Astrocyte (in vitro differentiated cells and primary cell): ENCODE results near the gene TMEM14C. TPM values are rescaled to one million over a fixed set of nuclear protein-coding genes. Genes with fewer than 3 reads are reported as not detected.

ENCODE experiments used
- DNase-seq: peaks from one replicate; pipeline ENCODE4 v3.0.0-alpha.2; 2010; ENCODE audit warnings: low read depth
- FAIRE-seq: peaks from 2 replicates; lab custom pipeline; 2011; peaks lifted over from hg19 to GRCh38; lab: Jason Lieb, UNC
- H2AFZ ChIP-seq: 2 replicates; pipeline ENCODE4 v1.6.0; 2012; ENCODE audit warnings: low read depth, low read length, inconsistent platforms
- H3K27ac ChIP-seq: 2 replicates; pipeline ENCODE4 v1.5.1; 2011; ENCODE audit warnings: low read depth, low read length, inconsistent platforms
- H3K27me3 ChIP-seq: 2 replicates; pipeline ENCODE4 v1.6.0; 2011; ENCODE audit warnings: low read length, inconsistent platforms; ENCODE audit not compliant: insufficient read depth
- H3K36me3 ChIP-seq: 2 replicates; pipeline ENCODE4 v1.5.1; 2011; ENCODE audit warnings: low read length, inconsistent platforms; ENCODE audit not compliant: insufficient read depth
- H3K4me1 ChIP-seq: 2 replicates; pipeline ENCODE4 v1.5.1; 2011; ENCODE audit warnings: low read length, inconsistent platforms; ENCODE audit not compliant: insufficient read depth
- H3K4me2 ChIP-seq: 2 replicates; pipeline ENCODE4 v1.6.0; 2012; ENCODE audit warnings: low read length, inconsistent platforms
- H3K4me3 ChIP-seq: 2 replicates; pipeline ENCODE4 v1.5.1; 2011; ENCODE audit warnings: low read depth, mild to moderate bottlenecking, low read length, inconsistent platforms; ENCODE audit not compliant: insufficient read depth
- H3K79me2 ChIP-seq: 2 replicates; pipeline ENCODE4 v1.6.0; 2012; ENCODE audit warnings: mild to moderate bottlenecking, low read length, inconsistent platforms; ENCODE audit not compliant: insufficient read depth
- H3K9ac ChIP-seq: 2 replicates; pipeline ENCODE4 v1.6.0; 2012; ENCODE audit warnings: mild to moderate bottlenecking, low read length, inconsistent platforms
- H3K9me3 ChIP-seq: 2 replicates; pipeline ENCODE4 v1.5.1; 2012; ENCODE audit warnings: low read depth, mild to moderate bottlenecking, low read length, inconsistent platforms; ENCODE audit not compliant: insufficient read depth
- H4K20me1 ChIP-seq: 2 replicates; pipeline ENCODE4 v1.6.0; 2012; ENCODE audit warnings: low read length, inconsistent platforms; ENCODE audit not compliant: insufficient read depth
- H3K27ac Mint-ChIP-seq: one replicate; pipeline ENCODE4 v1.8.0; 2021; ENCODE audit warnings: mild to moderate bottlenecking, mixed read lengths; ENCODE audit not compliant: unreplicated experiment
- H3K27me3 Mint-ChIP-seq: one replicate; pipeline ENCODE4 v1.8.0; 2021; ENCODE audit warnings: low read depth, mixed read lengths; ENCODE audit not compliant: unreplicated experiment
- H3K36me3 Mint-ChIP-seq: one replicate; pipeline ENCODE4 v1.8.0; 2021; ENCODE audit warnings: low read depth, mixed read lengths; ENCODE audit not compliant: unreplicated experiment
- H3K4me1 Mint-ChIP-seq: one replicate; pipeline ENCODE4 v1.8.0; 2021; ENCODE audit warnings: low read depth, mixed read lengths; ENCODE audit not compliant: unreplicated experiment
- H3K4me3 Mint-ChIP-seq: one replicate; pipeline ENCODE4 v1.8.0; 2021; ENCODE audit warnings: mild to moderate bottlenecking, moderate library complexity, mixed read lengths; ENCODE audit not compliant: unreplicated experiment
- H3K9me3 Mint-ChIP-seq: one replicate; pipeline ENCODE4 v1.8.0; 2021; ENCODE audit warnings: mild to moderate bottlenecking, mixed read lengths; ENCODE audit not compliant: unreplicated experiment
- EZH2 ChIP-seq: IDR thresholded peaks from 2 replicates; pipeline ENCODE4 v1.6.1; 2012; ENCODE audit warnings: mild to moderate bottlenecking, low read length, inconsistent platforms; ENCODE audit not compliant: insufficient read depth
- total RNA-seq: library from RNA; stranded (reverse); gene quantifications from 2 replicates; pipeline ENCODE4 v1.2.1, GENCODE V29; 2021
- TF ChIP-seq, protein P1 (sequence below): IDR thresholded peaks from 2 replicates; pipeline ENCODE4 v1.5.1; 2011; ENCODE audit warnings: low read depth, mild to moderate bottlenecking, inconsistent platforms, low read length, moderate library complexity; ENCODE audit not compliant: insufficient read depth

Gene TMEM14C
- total RNA-seq, 1 donor from 2014 or later: 134 TPM

DNA sequence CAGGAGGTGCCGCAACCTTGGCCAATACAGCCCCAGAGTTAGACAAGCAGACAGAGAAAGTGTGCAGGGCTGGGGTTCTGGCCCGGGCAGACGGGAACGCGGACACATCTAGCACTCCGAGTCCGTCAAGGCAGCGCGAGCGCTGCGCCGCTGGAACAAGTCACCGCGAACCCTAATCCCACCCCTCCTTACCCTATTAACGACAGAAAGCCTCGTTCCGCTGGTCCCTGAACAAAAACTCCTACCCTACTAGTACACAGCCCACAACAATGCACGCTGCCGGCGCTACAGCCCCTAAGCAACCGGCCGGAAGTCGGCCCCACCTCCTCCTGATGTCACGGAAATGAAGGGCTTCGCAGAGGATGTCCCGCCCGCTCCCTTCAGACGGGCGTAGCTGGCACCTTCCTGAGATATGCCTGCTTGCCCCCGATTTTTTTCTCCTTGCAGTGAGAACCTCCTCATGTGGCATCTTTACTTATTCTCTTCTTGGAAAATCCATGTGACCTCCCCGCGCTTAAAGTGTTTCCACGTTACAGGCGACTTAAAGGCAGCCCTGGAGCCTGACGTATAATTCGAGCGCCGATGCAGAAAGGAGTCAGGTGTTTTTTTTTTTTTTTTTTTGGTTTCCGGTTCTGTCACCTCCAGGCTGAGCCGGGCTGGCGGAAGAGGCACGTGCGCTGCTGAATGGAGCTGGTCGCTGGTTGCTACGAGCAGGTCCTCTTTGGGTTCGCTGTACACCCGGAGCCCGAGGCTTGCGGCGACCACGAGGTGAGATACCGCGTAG lies 28.4 kb upstream of the TMEM14C start, which contains the start of the genes C6orf52 and PAK1IP1:
TSS of gene C6orf52 (minus strand) at position 315 of the 784 bp plus-strand sequence. CDS start 7,066 bp downstream, outside the sequence.
TSS of gene PAK1IP1 (plus strand) at position 671 of the 784 bp plus-strand sequence. CDS start at position 685, 14 bp downstream.
- H3K4me1 ChIP-seq: peaks cover 16% of the 10 kb centered on the region
- peaks cover 7% of the 10 kb centered on the region for H3K36me3 ChIP-seq
- peak within 1 kb of the TSS; percentile 85 for H2AFZ ChIP-seq
- no peak for TF ChIP-seq EZH2
- TF ChIP-seq, protein P1, sequence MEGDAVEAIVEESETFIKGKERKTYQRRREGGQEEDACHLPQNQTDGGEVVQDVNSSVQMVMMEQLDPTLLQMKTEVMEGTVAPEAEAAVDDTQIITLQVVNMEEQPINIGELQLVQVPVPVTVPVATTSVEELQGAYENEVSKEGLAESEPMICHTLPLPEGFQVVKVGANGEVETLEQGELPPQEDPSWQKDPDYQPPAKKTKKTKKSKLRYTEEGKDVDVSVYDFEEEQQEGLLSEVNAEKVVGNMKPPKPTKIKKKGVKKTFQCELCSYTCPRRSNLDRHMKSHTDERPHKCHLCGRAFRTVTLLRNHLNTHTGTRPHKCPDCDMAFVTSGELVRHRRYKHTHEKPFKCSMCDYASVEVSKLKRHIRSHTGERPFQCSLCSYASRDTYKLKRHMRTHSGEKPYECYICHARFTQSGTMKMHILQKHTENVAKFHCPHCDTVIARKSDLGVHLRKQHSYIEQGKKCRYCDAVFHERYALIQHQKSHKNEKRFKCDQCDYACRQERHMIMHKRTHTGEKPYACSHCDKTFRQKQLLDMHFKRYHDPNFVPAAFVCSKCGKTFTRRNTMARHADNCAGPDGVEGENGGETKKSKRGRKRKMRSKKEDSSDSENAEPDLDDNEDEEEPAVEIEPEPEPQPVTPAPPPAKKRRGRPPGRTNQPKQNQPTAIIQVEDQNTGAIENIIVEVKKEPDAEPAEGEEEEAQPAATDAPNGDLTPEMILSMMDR: no peak
- H3K27ac ChIP-seq: peak within 1 kb of the TSS; percentile 97
- H4K20me1 ChIP-seq: peaks cover 4% of the 10 kb centered on the region
- peak; percentile 88 for DNase-seq
- peak within 1 kb of the TSS; percentile 97 for H3K4me3 Mint-ChIP-seq
- peaks cover 60% of the 10 kb centered on the region for H3K79me2 ChIP-seq
- H3K27me3 Mint-ChIP-seq: no peaks in the 10 kb centered on the region
- no peaks in the 10 kb centered on the region for H3K27me3 ChIP-seq
- no peaks in the 10 kb centered on the region for H3K9me3 ChIP-seq
- no peaks in the 10 kb centered on the region for H3K9me3 Mint-ChIP-seq
- H3K4me3 ChIP-seq: peak within 1 kb of the TSS; percentile 99
- peak within 1 kb of the TSS; percentile 92 for H3K4me2 ChIP-seq
- peak within 1 kb of the TSS; percentile 100 for H3K27ac Mint-ChIP-seq
- peaks cover 20% of the 10 kb centered on the region for H3K4me1 Mint-ChIP-seq
- FAIRE-seq: no peak
- H3K36me3 Mint-ChIP-seq: no peaks in the 10 kb centered on the region
- peak within 1 kb of the TSS; percentile 95 for H3K9ac ChIP-seq

DNA sequence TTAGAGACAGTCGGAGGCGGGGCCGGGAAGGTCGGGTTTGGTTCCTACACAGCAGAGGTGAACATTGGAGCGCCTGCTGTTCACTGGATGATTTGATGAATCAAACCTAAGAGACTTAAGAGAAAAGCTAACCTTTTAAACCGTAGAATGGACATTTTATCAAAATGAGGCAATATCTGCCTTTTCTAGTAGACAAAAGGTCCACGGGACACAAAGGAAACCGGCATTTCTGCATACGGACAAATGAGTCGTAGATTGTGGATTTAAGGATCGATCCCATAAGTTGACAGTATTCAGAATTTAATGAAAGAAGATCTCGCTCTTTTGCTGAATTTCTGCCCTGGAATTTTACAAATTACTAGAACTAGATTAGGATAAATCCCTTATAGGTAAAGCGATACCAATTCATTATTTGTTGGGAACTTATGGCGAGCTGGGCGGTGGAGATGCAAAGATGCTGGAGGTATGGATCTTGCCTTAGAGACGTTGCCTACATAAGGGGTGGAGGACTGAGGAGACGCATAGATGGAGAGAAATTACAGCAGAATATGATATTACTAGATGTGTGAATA lies 27.7 kb upstream of the TMEM14C start:
- Histone ChIP-seq H3K27ac (peak overlapping the region; percentile 97), H3K9me3 (no peaks in the 10 kb centered on the region), H3K36me3 (peaks cover 12% of the 10 kb centered on the region), H3K79me2 (peaks cover 65% of the 10 kb centered on the region), H4K20me1 (peaks cover 4% of the 10 kb centered on the region), H3K4me1 (peaks cover 16% of the 10 kb centered on the region), H3K9ac (peak overlapping the region; percentile 95), H3K4me3 (peak overlapping the region; percentile 99), H3K27me3 (no peaks in the 10 kb centered on the region), H3K4me2 (peak overlapping the region; percentile 92), H2AFZ (peak overlapping the region; percentile 85)
- no peaks in the 10 kb centered on the region for H3K9me3 Mint-ChIP-seq
- peak overlapping the region; percentile 97 for H3K4me3 Mint-ChIP-seq
- TF ChIP-seq, protein P1: no peak
- no peak for TF ChIP-seq EZH2
- no peaks in the 10 kb centered on the region for H3K36me3 Mint-ChIP-seq
- FAIRE-seq: no peak
- peaks cover 20% of the 10 kb centered on the region for H3K4me1 Mint-ChIP-seq
- no peak for DNase-seq
- peak overlapping the region; percentile 100 for H3K27ac Mint-ChIP-seq
- H3K27me3 Mint-ChIP-seq: no peaks in the 10 kb centered on the region
